ENCODE measurements around the gene MEGF6. TPM values are rescaled to one million over a fixed set of nuclear protein-coding genes. Genes with fewer than 3 reads are reported as not detected.

MEGF6 gene
- total RNA-seq, 1 experiment from 2014 or later: 21.3 TPM

DNA sequence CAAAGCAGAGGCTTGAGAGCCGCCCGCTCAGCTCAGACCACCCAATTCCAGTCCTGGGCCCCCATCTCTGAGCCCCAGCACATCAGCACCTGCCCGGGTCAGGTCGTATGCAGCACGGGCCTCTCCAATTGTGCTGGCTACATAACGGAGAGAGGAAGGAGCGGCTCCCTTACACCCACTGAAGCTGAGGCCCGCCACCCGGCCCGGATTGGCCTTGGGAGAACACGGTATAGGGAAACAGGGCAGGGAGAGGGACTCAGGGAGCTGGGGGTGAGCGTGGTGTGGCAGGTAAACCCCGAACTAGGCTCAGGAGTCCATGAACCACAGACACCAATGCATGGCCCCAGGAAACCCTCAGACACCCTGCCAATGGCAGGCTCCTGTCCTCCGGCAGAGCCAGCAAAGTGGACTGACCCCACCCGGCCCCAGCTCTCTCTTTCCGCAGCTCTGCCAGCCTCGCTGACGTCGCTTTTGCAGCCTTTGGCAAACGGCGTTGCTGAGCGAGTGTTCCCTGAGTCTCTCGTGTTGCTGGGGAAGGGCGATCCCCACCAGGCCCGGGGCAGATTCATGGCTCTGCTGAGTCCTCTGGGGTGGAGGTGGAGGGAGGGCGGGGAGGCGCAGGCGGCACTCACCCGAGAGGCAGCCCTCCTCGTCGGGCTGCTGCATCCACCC is 16.5 kb downstream of the MEGF6 start:
- Histone ChIP-seq H3K4me2 (ENCODE audit: insufficient read depth, insufficient read length, low read length) (no peak overlapping the region), H3T11ph (ENCODE audit: low read length) (no peak overlapping the region), H3K79me2 (ENCODE audit: insufficient read depth, low read length) (no peaks in the 10 kb centered on the region), H3K23me2 (ENCODE audit: insufficient read length, low read depth, low read length, poor library complexity, severe bottlenecking) (no peaks in the 10 kb centered on the region), H4K20me1 (ENCODE audit: control insufficient read depth, insufficient read depth, insufficient read length) (no peaks in the 10 kb centered on the region), H2AFZ (ENCODE audit: low read length) (no peak overlapping the region), H2AK5ac (ENCODE audit: insufficient read length, low read length) (no peak overlapping the region), H2BK5ac (ENCODE audit: insufficient read length, low read length) (no peak overlapping the region), H4K5ac (ENCODE audit: insufficient read length, low read depth, low read length) (no peak overlapping the region), H3K18ac (ENCODE audit: insufficient read length, low read depth, low read length) (no peak overlapping the region), H2BK12ac (ENCODE audit: insufficient read length, low read depth, low read length) (no peak overlapping the region), H2BK20ac (ENCODE audit: low read depth, low read length, poor library complexity, severe bottlenecking) (no peak overlapping the region), H3K4me1 (ENCODE audit: insufficient read depth, low read length) (peaks cover 3% of the 10 kb centered on the region; the same call in 1 of the 2 replicates), H3K56ac (ENCODE audit: insufficient read length, low read depth, low read length) (no peak overlapping the region), H4K8ac (replicated peaks; ENCODE audit: insufficient read length, low read depth, low read length) (no peak overlapping the region), H3K9me3 (ENCODE audit: control insufficient read depth, low read depth, low read length) (no peaks in the 10 kb centered on the region), H3K27ac (ENCODE audit: insufficient read length, low read depth, low read length) (no peak overlapping the region), H3K9ac (ENCODE audit: extremely low read depth, insufficient read length, low read length) (no peak overlapping the region), H4K91ac (ENCODE audit: insufficient read length, low read depth, low read length) (no peak overlapping the region), H3K27me3 (ENCODE audit: insufficient read depth, low read length) (no peaks in the 10 kb centered on the region), H3K4ac (ENCODE audit: low read depth, low read length) (no peak overlapping the region), H3K79me1 (ENCODE audit: insufficient read depth, low read depth, low read length, poor library complexity, severe bottlenecking) (no peaks in the 10 kb centered on the region), H3K23ac (ENCODE audit: insufficient read length, low read depth, low read length) (no peak overlapping the region), H3K14ac (ENCODE audit: insufficient read depth, low read length) (no peak overlapping the region), H2BK15ac (ENCODE audit: low read depth, low read length) (no peak overlapping the region), H2BK120ac (ENCODE audit: low read depth, low read length, poor library complexity, severe bottlenecking) (no peak overlapping the region)
- Mint-ChIP-seq H3K27me3 (ENCODE audit: low read depth) (no peaks in the 10 kb centered on the region), H3K4me1 (peaks cover 19 to 41% of the 10 kb centered on the region in 2 experiments), H3K27ac (peak overlapping the region in 1 of 3 experiments; percentile 55; a peak in 1 of 7 replicates), H3K36me3 (ENCODE audit: insufficient read depth in 1 of 3, low read depth in 3 of 3) (peaks cover 0 to 2% (median 0%) of the 10 kb centered on the region in 3 experiments; a peak in 1 of 7 replicates), H3K9me3 (no peaks in the 10 kb centered on the region), H3K4me3 (no peak overlapping the region; a peak in 1 of 5 replicates)
- WGBS (ENCODE audit: extremely low coverage, insufficient read length, low lambda C conversion rate): no CpG with 5 or more reads among the region's 31 CpGs
- no peak for DNase-seq
- TF ChIP-seq, protein P1, sequence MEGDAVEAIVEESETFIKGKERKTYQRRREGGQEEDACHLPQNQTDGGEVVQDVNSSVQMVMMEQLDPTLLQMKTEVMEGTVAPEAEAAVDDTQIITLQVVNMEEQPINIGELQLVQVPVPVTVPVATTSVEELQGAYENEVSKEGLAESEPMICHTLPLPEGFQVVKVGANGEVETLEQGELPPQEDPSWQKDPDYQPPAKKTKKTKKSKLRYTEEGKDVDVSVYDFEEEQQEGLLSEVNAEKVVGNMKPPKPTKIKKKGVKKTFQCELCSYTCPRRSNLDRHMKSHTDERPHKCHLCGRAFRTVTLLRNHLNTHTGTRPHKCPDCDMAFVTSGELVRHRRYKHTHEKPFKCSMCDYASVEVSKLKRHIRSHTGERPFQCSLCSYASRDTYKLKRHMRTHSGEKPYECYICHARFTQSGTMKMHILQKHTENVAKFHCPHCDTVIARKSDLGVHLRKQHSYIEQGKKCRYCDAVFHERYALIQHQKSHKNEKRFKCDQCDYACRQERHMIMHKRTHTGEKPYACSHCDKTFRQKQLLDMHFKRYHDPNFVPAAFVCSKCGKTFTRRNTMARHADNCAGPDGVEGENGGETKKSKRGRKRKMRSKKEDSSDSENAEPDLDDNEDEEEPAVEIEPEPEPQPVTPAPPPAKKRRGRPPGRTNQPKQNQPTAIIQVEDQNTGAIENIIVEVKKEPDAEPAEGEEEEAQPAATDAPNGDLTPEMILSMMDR (conservative IDR thresholded peaks at IDR 0.05): no peak
